Measurements from ENCODE around the gene RPH3AL. TPM values are rescaled to one million over a fixed set of nuclear protein-coding genes. Genes with fewer than 3 reads are reported as not detected.
A peak's percentile ranks its signal among the peaks of the same experiment; 100 is the strongest.

Gene RPH3AL
- total RNA-seq, 4 donors from 2014 or later = 9.6 to 62.4 (median 41.9) TPM

- no peak overlapping the region for H3K27ac ChIP-seq
- H3K4me1 ChIP-seq = no peaks in the 10 kb centered on the region
- H3K4me3 ChIP-seq = no peak overlapping the region
- H3K27me3 ChIP-seq = no peaks in the 10 kb centered on the region
- H3K9me3 ChIP-seq = no peaks in the 10 kb centered on the region
- TF ChIP-seq EP300 (IDR thresholded peaks at IDR 0.05) = no peak
- TF ChIP-seq POLR2A (IDR thresholded peaks at IDR 0.05) = no peak
- TF ChIP-seq CTCF (IDR thresholded peaks at IDR 0.05) = no peak
- no peak for DNase-seq (ENCODE audit: low spot score in 2 of 2)
- peaks cover 0 to 5% (median 0%) of the 10 kb centered on the region in 3 donors for H3K36me3 ChIP-seq
- WGBS, 2 donors = 90 to 93% methylated on average over 10 of the region's 10 CpGs
Observed at GRCh38 chr17:292016-292415, 60.6 kb downstream of the RPH3AL start.

- DNase-seq (ENCODE audit: low spot score in 2 of 2) = no peak
- H3K9me3 ChIP-seq = no peaks in the 10 kb centered on the region
- H3K27me3 ChIP-seq = no peaks in the 10 kb centered on the region
- H3K36me3 ChIP-seq = peaks cover 0 to 5% (median 0%) of the 10 kb centered on the region in 3 donors
- H3K4me3 ChIP-seq = no peak overlapping the region
- H3K27ac ChIP-seq = no peak overlapping the region
- TF ChIP-seq POLR2A (IDR thresholded peaks at IDR 0.05) (no peak), EP300 (IDR thresholded peaks at IDR 0.05) (no peak), CTCF (IDR thresholded peaks at IDR 0.05) (no peak)
- 78 to 84% methylated on average over 7 of the region's 7 CpGs for WGBS, 2 donors
- no peaks in the 10 kb centered on the region for H3K4me1 ChIP-seq
Observed at GRCh38 chr17:291587-291986, 61.0 kb downstream of the RPH3AL start.

GRCh38 chr17:290626-291025 is 62.0 kb downstream of the RPH3AL start:
- DNase-seq (ENCODE audit: low spot score in 2 of 2) = peak in 1 of 2 donors; percentile 2
- no peak overlapping the region for H3K27ac ChIP-seq
- 86 to 88% methylated on average over 18 of the region's 18 CpGs for WGBS, 2 donors
- H3K4me3 ChIP-seq = no peak overlapping the region
- H3K9me3 ChIP-seq = no peaks in the 10 kb centered on the region
- H3K36me3 ChIP-seq = peaks cover 0 to 5% (median 0%) of the 10 kb centered on the region in 3 donors
- no peak for TF ChIP-seq EP300 (IDR thresholded peaks at IDR 0.05)
- TF ChIP-seq POLR2A (IDR thresholded peaks at IDR 0.05) = no peak
- TF ChIP-seq CTCF (IDR thresholded peaks at IDR 0.05) = no peak
- H3K4me1 ChIP-seq = no peaks in the 10 kb centered on the region
- H3K27me3 ChIP-seq = no peaks in the 10 kb centered on the region

- Histone ChIP-seq H3K4me1 (no peaks in the 10 kb centered on the region), H3K4me3 (no peak overlapping the region), H3K36me3 (peaks cover 0 to 5% (median 0%) of the 10 kb centered on the region in 3 donors), H3K9me3 (no peaks in the 10 kb centered on the region), H3K27ac (no peak overlapping the region), H3K27me3 (no peaks in the 10 kb centered on the region)
- DNase-seq (ENCODE audit: low spot score in 2 of 2) = peak in 1 of 2 donors; percentile 3
- TF ChIP-seq POLR2A (IDR thresholded peaks at IDR 0.05) (no peak), EP300 (IDR thresholded peaks at IDR 0.05) (no peak), CTCF (IDR thresholded peaks at IDR 0.05) (no peak)
- 93 to 94% methylated on average over 21 of the region's 21 CpGs for WGBS, 2 donors
Observed at GRCh38 chr17:290121-290521, 62.5 kb downstream of the RPH3AL start.

DNA sequence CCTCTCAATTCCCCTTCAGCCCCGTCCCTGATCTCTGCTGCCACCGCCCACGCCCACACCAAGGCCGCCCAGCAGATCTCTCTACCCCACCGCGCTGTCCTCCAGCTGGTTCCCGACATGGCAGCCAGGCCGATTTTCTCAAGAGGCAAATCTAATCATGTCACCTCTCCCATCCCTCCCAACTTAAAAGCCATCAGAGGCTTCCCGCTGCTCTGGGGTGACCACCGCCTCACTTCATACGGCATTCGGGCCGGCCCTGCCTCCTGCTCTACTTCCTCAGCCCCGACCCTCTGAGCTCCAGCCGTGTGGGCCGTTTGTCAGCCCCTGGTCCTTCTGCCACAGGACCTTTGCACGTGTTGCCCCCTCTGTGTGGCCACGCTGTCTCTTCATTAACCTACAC is 63.2 kb downstream of the RPH3AL start:
- Histone ChIP-seq H3K27me3 (no peaks in the 10 kb centered on the region), H3K27ac (no peak overlapping the region), H3K4me1 (no peaks in the 10 kb centered on the region), H3K9me3 (no peaks in the 10 kb centered on the region), H3K36me3 (peaks cover 0 to 5% (median 0%) of the 10 kb centered on the region in 3 donors), H3K4me3 (no peak overlapping the region)
- no peak for TF ChIP-seq POLR2A (IDR thresholded peaks at IDR 0.05)
- TF ChIP-seq CTCF (IDR thresholded peaks at IDR 0.05) = no peak
- no peak for TF ChIP-seq EP300 (IDR thresholded peaks at IDR 0.05)
- 88 to 91% methylated on average over 18 of the region's 18 CpGs for WGBS, 2 donors
- DNase-seq (ENCODE audit: low spot score in 2 of 2) = peak in 1 of 2 donors; percentile 4

Data from tibial nerve (tissue), 4 donors.